SK-N-DZ (cell line): ENCODE results near the gene ALPG.
"Not testable (repeated sequence)": the region's sequence is repeated elsewhere in the genome, so short reads cannot be mapped to it uniquely, and the experiment has no call there.

Experiments used
- DNase-seq: peaks from one replicate; pipeline ENCODE4 v3.0.0-alpha.2; 2015; ENCODE audit warnings: low spot score

ALPG gene

DNA sequence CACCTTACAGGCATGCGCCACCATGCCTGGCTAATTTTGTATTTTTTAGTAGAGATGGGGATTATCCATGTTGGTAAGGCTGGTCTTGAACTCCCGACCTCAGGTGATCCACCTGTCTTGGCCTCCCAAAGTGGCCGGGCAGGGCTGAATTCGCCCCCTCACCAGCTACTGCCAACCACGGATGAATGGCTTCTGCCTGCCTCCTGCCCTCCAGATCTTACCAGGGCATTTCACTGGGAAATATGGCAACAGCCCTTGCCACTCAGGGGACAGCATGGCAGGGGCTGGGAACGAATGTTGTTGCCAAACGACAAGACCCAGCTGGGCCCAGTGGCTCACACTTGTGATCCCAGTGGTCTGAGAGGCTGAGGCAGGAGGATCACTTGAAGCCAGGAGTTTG is 29.9 kb upstream of the ALPG start:
- DNase-seq = no peak

DNA sequence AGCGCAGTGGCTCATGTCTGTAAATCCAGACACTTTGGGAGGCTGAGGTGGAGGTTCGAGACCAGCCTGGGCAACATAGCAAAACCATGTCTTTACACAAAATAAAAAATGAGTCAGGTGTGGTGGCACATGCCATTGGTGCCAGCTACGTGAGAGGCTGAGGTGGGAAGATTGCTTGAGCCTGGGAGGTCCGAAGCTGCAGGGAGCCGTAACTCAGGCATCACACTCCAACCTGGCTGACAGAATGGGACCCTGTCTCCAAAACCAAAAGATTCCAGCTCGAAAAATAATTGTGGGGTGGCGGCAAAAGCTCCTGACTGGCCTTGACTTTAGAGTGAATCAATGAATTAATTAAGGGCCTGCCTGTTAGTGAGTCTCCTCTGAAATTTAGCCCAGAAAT is 29.3 kb upstream of the ALPG start:
- DNase-seq = no peak

DNA sequence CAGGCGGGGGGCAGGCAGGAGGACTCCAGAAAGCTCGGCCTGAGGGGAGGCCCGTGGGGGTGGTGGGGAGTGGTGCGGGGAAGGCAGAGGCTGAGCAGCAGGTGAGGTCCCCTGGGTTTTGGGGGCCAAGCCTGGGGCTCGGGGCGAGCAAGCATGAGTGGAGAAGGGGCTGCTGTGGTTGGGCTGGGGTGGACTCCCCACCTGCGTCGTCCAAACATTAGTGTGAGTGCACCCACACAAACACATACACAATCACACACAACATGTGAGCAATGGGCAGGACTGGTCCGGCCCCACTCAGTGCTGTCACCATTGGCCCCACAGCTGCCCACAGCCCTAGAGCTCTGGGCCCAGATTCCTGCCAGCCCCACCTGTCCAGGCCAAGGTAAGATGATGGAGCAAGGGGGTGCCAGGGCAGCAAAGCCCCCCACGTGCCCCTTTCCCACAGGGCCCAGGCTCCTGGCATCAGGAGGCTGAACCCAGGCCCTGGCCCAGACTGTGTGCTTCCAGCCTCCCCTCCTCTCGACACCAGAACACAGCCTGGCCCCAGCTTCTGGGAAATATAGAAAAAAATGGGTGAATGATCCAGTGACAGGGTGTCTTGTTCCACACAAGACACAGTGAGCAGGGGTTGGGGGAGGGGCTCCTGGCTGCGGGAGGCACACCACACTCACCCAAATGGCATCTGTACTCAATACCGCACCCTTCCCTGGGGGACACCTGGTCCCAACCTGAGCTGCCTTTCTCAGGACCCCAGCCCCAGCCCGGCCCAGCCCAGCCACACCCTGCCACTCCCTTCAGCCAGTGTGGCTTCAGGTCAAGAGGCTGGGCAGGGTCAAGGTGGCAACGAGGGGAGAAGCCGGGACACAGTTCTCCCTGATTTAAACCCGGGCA is 28.6 kb upstream of the ALPG start:
- DNase-seq = no peak

DNA sequence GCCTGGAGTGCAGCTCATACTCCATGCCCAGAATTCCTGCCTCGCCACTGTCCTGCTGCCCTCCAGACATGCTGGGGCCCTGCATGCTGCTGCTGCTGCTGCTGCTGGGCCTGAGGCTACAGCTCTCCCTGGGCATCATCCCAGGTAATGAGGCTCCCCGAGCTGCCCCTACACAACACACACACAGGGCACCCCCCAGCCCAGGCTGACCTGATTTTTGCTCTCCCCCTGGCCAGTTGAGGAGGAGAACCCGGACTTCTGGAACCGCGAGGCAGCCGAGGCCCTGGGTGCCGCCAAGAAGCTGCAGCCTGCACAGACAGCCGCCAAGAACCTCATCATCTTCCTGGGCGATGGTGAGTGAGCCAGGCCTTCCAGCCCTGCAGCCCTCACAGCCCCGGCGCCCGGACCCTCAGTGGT is 27.9 kb upstream of the ALPG start, which contains the start of gene ALPP:
Gene ALPP (plus strand): TSS at position 17 of the 417 bp plus-strand sequence. CDS start 52 bp downstream, at position 69.
- not testable (repeated sequence) for DNase-seq

DNA sequence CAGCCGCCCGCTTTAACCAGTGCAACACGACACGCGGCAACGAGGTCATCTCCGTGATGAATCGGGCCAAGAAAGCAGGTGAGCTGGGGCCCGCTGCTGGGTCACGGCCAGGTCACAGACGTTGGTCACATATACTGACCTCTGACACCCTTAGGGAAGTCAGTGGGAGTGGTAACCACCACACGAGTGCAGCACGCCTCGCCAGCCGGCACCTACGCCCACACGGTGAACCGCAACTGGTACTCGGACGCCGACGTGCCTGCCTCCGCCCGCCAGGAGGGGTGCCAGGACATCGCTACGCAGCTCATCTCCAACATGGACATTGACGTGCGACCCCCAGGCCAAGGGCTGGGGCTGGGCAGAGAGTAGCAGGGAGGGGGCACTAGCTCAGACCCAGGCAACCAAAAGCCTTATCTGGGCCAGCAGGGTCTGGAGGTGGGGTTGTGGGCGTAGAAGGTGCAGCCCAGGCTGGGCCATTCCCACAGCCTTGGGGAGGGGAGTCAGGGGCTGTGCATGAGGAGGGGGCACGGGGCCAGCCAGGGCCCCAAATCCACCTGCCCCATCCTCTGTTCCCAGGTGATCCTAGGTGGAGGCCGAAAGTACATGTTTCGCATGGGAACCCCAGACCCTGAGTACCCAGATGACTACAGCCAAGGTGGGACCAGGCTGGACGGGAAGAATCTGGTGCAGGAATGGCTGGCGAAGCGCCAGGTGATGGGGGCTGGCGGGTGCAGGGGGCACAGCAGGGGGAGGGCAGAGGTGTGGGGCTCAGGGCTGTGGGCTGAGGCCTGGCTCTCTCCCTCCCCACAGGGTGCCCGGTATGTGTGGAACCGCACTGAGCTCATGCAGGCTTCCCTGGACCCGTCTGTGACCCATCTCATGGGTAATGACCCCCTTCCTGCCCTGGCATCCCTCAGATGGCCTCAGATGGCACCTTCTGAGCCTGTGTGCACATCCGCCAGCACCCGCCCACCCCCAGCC is 26.7 kb upstream of the ALPG start:
- not testable (repeated sequence) for DNase-seq

DNA sequence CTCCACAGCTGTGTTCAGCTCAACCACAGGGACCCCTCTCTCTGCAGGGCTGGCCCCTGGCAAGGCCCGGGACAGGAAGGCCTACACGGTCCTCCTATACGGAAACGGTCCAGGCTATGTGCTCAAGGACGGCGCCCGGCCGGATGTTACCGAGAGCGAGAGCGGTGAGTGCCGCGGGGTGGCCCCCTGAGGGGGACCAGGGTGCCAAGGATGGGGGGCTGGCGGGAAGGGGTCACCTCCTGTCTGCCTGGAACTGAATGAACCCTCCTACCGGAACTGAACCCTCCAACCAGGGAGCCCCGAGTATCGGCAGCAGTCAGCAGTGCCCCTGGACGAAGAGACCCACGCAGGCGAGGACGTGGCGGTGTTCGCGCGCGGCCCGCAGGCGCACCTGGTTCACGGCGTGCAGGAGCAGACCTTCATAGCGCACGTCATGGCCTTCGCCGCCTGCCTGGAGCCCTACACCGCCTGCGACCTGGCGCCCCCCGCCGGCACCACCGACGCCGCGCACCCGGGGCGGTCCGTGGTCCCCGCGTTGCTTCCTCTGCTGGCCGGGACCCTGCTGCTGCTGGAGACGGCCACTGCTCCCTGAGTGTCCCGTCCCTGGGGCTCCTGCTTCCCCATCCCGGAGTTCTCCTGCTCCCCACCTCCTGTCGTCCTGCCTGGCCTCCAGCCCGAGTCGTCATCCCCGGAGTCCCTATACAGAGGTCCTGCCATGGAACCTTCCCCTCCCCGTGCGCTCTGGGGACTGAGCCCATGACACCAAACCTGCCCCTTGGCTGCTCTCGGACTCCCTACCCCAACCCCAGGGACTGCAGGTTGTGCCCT is 25.2 kb upstream of the ALPG start:
- not testable (repeated sequence) for DNase-seq

DNA sequence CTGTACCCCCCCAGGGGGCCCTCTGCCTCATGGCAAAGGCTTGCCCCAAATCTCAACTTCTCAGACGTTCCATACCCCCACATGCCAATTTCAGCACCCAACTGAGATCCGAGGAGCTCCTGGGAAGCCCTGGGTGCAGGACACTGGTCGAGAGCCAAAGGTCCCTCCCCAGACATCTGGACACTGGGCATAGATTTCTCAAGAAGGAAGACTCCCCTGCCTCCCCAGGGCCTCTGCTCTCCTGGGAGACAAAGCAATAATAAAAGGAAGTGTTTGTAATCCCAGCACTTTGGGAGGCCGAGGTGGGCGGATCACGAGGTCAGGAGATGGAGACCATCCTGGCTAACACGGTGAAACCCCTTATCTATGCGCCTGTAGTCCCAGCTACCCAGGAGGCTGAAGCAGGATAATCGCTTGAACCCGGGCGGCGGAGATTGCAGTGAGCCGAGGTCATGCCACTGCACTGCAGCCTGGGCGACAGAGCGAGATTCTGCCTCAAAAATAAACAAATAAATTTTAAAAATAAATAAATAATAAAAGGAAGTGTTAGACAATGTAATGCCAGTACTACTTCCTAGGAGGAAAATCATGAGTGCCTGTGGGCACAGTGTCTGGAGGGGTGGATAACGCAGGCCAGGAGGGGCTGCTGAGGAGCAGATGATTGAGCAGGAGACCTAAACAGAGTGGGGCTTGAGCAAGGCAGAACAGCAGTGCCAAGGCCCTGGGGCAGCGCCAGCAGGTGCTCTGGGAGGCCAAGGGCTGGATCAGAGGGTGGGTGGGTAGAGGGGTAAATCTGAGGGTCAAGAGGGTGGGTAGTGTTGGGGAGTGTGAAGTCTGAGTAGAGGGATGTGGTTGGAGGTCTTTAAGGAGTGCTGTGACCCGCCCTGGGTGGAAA is 24.1 kb upstream of the ALPG start:
- DNase-seq = no peak

DNA sequence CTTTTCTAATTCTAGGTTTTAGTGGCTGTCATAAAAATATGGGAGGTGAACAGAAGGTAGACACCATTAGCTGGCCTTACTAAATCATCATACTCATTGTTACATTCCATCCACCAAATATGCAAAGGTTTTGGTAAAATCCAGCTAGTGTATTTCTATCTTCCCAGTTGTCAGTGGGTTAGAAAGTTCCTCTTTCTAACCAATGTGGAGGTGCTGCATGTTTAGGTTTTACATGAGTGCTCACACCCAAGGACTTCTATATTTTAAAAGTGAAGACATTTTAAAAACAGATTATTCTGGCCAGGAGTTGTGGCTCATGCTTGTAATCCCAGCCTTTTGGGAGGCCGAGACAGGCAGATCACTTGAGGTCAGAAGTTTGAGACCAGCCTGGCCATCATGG is 22.2 kb upstream of the ALPG start:
- DNase-seq = no peak

DNA sequence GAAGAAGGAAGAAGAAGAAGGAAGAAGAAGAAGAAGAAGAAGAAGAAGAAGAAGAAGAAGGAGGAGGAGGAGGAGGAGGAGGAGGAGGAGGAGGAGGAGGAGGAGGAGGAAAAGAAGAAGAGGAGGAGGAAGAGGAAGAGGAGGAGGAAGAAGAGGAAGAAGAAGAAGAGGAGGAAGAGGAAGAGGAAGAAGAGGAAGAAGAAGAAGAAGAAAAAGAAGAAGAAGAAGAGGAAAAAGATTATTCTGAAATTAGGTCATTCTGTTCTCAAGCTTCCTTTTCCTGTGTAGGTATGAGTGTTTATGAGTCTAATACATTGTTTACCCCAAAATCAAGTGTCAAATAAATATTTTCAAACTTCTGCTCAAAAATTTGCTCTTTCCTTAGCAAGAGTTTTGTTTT is 21.6 kb upstream of the ALPG start:
- DNase-seq = not testable (repeated sequence)

DNA sequence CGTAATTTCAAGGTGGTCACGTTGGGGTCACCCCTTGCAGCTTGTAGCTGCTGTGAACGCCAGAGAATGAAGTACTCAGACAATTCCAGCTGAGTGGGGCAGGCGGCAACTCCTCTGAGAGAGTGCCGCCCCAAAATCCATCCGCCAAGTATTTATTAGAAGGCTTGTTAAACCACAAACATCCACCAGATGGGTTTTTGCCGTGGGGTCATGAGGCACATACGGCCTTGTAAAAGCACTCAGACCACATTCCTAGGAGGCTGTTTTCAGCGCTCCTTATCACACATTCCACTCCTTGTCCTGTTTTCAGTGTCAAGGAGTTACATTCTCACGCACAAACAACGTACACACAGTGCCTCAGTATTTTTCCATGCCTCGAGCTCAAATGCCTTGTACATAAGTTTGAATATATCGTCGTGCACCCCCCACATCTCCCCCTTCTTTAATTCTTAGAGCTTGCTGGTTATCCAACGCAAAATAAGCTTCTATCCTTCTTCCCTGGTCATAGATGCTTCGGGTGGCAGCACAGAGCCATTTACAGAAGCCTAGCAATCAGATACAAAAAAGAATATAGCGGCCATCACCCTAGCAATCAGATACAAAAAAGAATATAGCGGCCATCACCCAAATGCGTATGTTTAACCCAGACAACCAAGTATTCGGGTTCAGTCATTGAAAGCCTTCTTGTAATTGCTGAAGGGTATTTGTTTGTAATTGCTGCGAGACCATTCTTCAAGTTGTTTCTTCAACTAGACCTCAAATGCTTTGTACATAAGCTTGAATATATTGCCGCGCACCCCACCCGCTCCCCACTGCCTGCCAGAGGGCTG is 20.8 kb upstream of the ALPG start:
- no peak for DNase-seq

DNA sequence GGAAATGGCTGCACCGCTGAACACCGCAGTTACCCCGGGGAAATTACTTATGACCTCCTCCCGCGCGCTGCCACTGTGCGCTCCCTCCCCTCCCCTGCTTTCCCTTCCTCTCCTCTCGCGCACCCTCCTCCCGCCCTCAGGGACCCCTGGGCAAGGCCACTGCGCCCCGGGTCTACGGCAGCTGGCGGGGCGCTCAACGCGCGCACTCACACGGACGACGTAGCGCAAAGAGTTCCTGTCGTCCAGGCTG is 20.2 kb upstream of the ALPG start:
- DNase-seq = no peak

DNA sequence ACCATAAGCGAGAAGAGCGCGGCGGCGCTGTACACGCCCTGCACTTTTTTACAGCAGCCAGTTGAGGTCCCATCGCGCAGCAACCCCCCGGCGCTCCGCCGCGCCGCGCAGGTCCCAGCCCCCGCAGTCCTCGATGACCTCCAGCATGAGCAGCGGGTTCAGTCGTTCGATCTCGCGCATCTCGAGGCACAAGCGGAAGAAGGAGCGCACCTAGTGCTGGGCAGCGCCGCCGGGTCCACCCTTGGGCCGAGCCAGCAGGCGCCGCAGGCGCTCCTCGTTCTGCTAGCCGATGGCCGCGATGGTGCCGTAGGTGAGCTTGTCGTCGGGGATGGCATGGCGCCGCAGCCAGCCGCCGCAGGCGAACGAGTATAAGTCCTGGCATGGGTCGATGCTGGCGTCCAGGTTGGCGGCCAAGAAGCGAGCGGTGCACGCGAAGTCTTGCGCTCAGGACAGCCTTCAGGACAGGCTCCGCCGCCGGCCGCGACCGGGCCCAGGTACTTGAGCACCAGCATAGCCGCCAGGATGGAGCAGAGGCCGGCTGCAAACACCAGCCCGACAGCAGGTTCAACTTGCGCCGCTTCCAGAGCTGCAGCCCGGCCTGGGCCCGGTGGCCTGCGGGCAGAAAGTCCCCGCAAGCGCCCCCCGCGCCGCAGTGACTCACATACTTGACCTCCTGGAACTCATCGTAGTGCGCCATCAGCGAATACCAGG is 19.7 kb upstream of the ALPG start:
- DNase-seq = no peak

DNA sequence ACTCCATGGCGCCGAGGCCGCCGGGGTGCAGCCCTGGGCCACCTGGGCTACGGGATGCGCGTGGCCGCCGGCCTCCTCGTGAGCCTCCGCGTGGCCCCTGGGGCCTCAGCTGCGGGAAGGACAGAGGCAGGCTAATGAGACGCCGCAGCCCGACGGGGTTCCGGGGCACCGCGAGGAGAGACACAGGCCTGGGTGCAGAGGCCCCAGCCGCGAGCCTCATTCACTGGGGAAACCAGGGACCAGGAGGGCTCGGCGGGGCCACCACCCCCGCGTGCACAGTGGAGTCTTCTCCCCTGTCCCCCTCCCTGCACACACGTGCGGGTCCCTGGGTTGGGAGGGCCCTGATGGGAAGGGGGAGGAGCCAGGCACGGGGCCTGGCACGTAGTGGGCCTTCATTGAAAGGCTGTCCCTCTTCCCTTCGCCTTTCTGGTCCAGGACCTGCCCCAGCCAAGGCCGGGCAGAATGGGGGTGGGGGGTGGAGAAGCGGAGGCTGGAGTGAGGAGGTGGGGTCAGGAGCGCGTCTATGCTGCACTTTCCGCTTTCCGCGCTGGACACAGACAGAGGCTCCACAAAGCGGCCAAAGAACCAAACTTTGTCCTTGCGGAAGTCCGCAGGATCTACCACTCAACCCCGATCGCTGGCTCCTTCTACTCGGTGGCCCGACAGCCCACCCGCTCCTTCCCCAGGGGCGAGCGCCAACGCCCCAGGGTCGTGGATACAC is 19.0 kb upstream of the ALPG start:
- no peak for DNase-seq

DNA sequence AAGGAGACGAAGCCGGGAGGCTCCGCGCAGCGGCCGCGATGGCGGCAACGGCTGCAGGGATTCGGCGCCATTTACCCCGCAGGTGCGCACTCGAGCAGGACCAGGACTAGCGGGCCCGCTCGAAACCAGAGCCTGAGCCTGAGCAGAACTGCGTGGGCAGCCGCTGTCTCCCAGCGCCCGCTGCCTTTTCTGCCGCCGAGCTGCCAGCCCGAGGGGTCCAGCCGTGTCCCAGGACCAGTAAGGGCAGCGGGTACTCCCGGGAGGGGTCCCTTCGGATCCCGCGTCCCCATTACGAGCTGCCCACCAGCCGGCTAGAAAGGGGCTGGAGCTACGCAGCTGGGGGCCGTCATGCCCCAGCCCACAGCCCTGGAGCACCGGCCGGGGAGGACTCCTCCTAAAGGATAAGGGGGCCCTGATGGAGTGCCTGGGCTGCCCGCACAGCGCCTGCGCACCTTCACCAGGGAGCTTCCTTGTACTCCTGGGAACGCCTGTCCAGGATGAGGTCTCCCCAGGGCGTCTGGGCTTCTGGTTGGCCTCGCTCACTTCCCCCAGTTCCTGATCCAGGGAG is 18.2 kb upstream of the ALPG start:
- no peak for DNase-seq

DNA sequence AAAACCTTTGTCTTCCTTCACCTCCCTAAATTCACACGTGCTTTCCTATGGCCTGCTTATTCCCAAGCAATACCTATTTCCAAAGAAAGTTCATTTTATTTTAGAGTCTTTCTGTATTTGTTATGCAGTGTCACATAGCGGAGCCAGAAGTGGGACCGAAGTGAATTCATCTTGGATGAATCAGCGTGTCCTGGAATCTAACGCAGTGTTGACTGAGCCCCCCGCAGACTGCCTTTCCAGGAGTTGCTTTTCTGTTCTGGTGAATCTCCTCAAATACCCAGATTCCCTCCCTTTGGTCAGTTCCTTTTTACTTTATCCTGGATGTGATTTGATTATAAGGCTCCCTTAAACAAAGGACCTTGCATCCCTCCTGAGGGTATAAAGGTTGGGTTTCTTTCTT is 17.3 kb upstream of the ALPG start:
- no peak for DNase-seq

DNA sequence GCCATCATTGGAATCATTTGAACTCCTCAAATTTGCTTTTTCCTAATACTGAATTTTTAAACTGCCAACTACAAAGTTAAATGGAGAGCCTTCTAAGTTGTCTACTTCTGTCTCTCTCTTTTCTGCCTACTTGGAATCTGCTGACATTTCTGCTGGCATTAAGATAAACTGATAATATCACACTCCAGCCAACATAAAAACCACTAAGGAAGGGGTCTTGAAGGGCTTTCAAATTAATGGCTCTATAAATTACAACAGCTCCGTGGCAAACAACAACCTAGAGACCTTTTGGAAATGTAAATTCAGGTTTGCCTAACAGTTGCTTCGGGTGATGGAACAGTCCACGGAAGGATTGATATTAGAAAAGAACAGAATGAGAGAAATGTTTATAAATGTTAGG is 16.0 kb upstream of the ALPG start:
- DNase-seq = no peak

DNA sequence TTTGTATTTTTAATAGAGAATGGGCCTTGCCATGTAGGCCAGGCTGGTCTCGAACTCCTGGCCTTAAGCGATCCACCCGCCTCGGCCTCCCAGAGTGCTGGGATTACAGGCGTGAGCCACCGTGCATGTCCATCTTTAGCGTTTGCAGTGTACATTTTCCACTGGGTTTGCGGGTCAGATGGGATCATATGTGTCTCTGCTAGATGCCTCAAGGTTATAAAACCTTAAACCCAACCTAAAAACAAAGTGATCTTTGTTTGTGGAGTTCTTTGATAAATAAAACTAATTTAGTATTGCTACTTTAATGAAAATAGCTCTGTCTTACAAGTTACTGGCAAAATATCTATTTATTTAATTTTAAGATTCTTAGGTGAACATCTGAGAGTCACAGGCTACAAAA is 13.1 kb upstream of the ALPG start:
- no peak for DNase-seq

DNA sequence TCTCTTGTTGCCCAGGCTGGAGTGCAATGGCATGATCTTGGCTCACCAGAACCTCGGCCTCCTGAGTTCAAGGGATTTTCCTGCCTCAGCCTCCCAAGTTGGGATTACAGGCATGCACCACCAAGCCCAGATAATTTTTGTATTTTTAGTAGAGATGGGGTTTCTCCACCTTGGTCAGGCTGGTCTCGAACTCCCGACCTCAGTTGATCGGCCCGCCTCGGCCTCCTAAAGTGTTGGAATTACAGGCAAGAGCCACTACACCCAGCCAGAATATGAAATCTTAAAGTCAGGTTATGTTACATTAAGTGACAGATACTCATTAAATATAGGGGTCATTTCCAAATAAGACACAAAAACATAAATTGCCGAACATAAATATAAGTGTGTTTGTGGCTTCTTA is 12.2 kb upstream of the ALPG start:
- DNase-seq = not testable (repeated sequence)
